ENCODE results near the gene INO80C.
"Not testable (repeated sequence)": the region's sequence is repeated elsewhere in the genome, so short reads cannot be mapped to it uniquely, and the experiment has no call there.

The INO80C gene

GRCh38 chr18:35491700-35492077 is 6.1 kb downstream of the INO80C start:
- H3K36me3 Mint-ChIP-seq (ENCODE audit: insufficient read depth), result peaks cover 4% of the 10 kb centered on the region
- H3K27me3 Mint-ChIP-seq, result no peaks in the 10 kb centered on the region
- peaks cover 11% of the 10 kb centered on the region for H3K4me1 Mint-ChIP-seq
- DNase-seq (ENCODE audit: low spot score in 2 of 2) (no peak), ATAC-seq (replicated peaks; ENCODE audit: extremely low read depth, poor library complexity, severe bottlenecking) (no peak)
- no peaks in the 10 kb centered on the region for H3K9me3 Mint-ChIP-seq
- H3K27ac Mint-ChIP-seq (ENCODE audit: low read depth), result no peak overlapping the region
- H3K4me3 Mint-ChIP-seq, result no peak overlapping the region

- DNase-seq (ENCODE audit: low spot score in 2 of 2), result no peak
- no peak overlapping the region for H3K27ac Mint-ChIP-seq (ENCODE audit: low read depth)
- no peaks in the 10 kb centered on the region for H3K9me3 Mint-ChIP-seq
- H3K36me3 Mint-ChIP-seq (ENCODE audit: insufficient read depth), result peaks cover 4% of the 10 kb centered on the region
- no peak for ATAC-seq (replicated peaks; ENCODE audit: extremely low read depth, poor library complexity, severe bottlenecking)
- H3K27me3 Mint-ChIP-seq, result no peaks in the 10 kb centered on the region
- H3K4me1 Mint-ChIP-seq, result peaks cover 10% of the 10 kb centered on the region
- H3K4me3 Mint-ChIP-seq, result no peak overlapping the region
These were observed 6.7 kb downstream of the INO80C start for GRCh38 chr18:35490894-35491699.

GRCh38 chr18:35489913-35490490 is 7.8 kb downstream of the INO80C start:
- no peak for ATAC-seq (replicated peaks; ENCODE audit: extremely low read depth, poor library complexity, severe bottlenecking)
- H3K9me3 Mint-ChIP-seq, result no peaks in the 10 kb centered on the region
- H3K27me3 Mint-ChIP-seq, result no peaks in the 10 kb centered on the region
- peaks cover 5% of the 10 kb centered on the region for H3K4me1 Mint-ChIP-seq
- no peak for DNase-seq (ENCODE audit: low spot score in 2 of 2)
- no peak overlapping the region for H3K4me3 Mint-ChIP-seq
- peaks cover 4% of the 10 kb centered on the region for H3K36me3 Mint-ChIP-seq (ENCODE audit: insufficient read depth)
- H3K27ac Mint-ChIP-seq (ENCODE audit: low read depth), result no peak overlapping the region

GRCh38 chr18:35489281-35489680 is 8.5 kb downstream of the INO80C start:
- not testable (repeated sequence) for DNase-seq (ENCODE audit: low spot score in 2 of 2); H3K9me3 Mint-ChIP-seq; H3K4me1 Mint-ChIP-seq; H3K27ac Mint-ChIP-seq (ENCODE audit: low read depth); H3K27me3 Mint-ChIP-seq; ATAC-seq (replicated peaks; ENCODE audit: extremely low read depth, poor library complexity, severe bottlenecking); H3K4me3 Mint-ChIP-seq; H3K36me3 Mint-ChIP-seq (ENCODE audit: insufficient read depth)

GRCh38 chr18:35488396-35488795 is 9.4 kb downstream of the INO80C start:
- not testable (repeated sequence) for H3K27me3 Mint-ChIP-seq; H3K4me1 Mint-ChIP-seq; H3K27ac Mint-ChIP-seq (ENCODE audit: low read depth); H3K4me3 Mint-ChIP-seq; ATAC-seq (replicated peaks; ENCODE audit: extremely low read depth, poor library complexity, severe bottlenecking); H3K9me3 Mint-ChIP-seq; H3K36me3 Mint-ChIP-seq (ENCODE audit: insufficient read depth); DNase-seq (ENCODE audit: low spot score in 2 of 2)

- H3K36me3 Mint-ChIP-seq (ENCODE audit: insufficient read depth); H3K9me3 Mint-ChIP-seq; H3K27me3 Mint-ChIP-seq; DNase-seq (ENCODE audit: low spot score in 2 of 2); H3K27ac Mint-ChIP-seq (ENCODE audit: low read depth); H3K4me3 Mint-ChIP-seq; ATAC-seq (replicated peaks; ENCODE audit: extremely low read depth, poor library complexity, severe bottlenecking): not testable (repeated sequence)
- peaks cover 11% of the 10 kb centered on the region for H3K4me1 Mint-ChIP-seq
These were observed 10.2 kb downstream of the INO80C start for GRCh38 chr18:35487525-35487924.

- DNase-seq (ENCODE audit: low spot score in 2 of 2) (no peak), ATAC-seq (replicated peaks; ENCODE audit: extremely low read depth, poor library complexity, severe bottlenecking) (no peak)
- H3K36me3 Mint-ChIP-seq (ENCODE audit: insufficient read depth), result peaks cover 6% of the 10 kb centered on the region
- H3K27ac Mint-ChIP-seq (ENCODE audit: low read depth), result no peak overlapping the region
- no peaks in the 10 kb centered on the region for H3K9me3 Mint-ChIP-seq
- H3K4me1 Mint-ChIP-seq, result peaks cover 15% of the 10 kb centered on the region
- H3K27me3 Mint-ChIP-seq, result no peaks in the 10 kb centered on the region
- H3K4me3 Mint-ChIP-seq, result no peak overlapping the region
These were observed 11.9 kb downstream of the INO80C start for GRCh38 chr18:35485852-35486251.

GRCh38 chr18:35484034-35484433 is 13.7 kb downstream of the INO80C start:
- peaks cover 15% of the 10 kb centered on the region for H3K4me1 Mint-ChIP-seq
- no peaks in the 10 kb centered on the region for H3K9me3 Mint-ChIP-seq
- no peak for ATAC-seq (replicated peaks; ENCODE audit: extremely low read depth, poor library complexity, severe bottlenecking)
- no peak overlapping the region for H3K4me3 Mint-ChIP-seq
- no peak overlapping the region for H3K27ac Mint-ChIP-seq (ENCODE audit: low read depth)
- DNase-seq (ENCODE audit: low spot score in 2 of 2), result no peak
- peaks cover 6% of the 10 kb centered on the region for H3K36me3 Mint-ChIP-seq (ENCODE audit: insufficient read depth)
- H3K27me3 Mint-ChIP-seq, result no peaks in the 10 kb centered on the region

- Mint-ChIP-seq H3K4me1 (peaks cover 20% of the 10 kb centered on the region), H3K27me3 (no peaks in the 10 kb centered on the region), H3K4me3 (no peak overlapping the region), H3K36me3 (ENCODE audit: insufficient read depth) (peaks cover 3% of the 10 kb centered on the region), H3K27ac (ENCODE audit: low read depth) (no peak overlapping the region), H3K9me3 (no peaks in the 10 kb centered on the region)
- ATAC-seq (replicated peaks; ENCODE audit: extremely low read depth, poor library complexity, severe bottlenecking), result no peak
- DNase-seq (ENCODE audit: low spot score in 2 of 2), result no peak
These were observed 15.8 kb downstream of the INO80C start for GRCh38 chr18:35481960-35482366.

- Mint-ChIP-seq H3K9me3 (no peaks in the 10 kb centered on the region), H3K4me1 (peaks cover 20% of the 10 kb centered on the region), H3K36me3 (ENCODE audit: insufficient read depth) (peaks cover 7% of the 10 kb centered on the region), H3K27me3 (no peaks in the 10 kb centered on the region), H3K27ac (ENCODE audit: low read depth) (no peak overlapping the region), H3K4me3 (no peak overlapping the region)
- ATAC-seq (replicated peaks; ENCODE audit: extremely low read depth, poor library complexity, severe bottlenecking), result no peak
- no peak for DNase-seq (ENCODE audit: low spot score in 2 of 2)
These were observed 17.7 kb downstream of the INO80C start for GRCh38 chr18:35479911-35480586.

- no peak for ATAC-seq (replicated peaks; ENCODE audit: extremely low read depth, poor library complexity, severe bottlenecking)
- Mint-ChIP-seq H3K4me1 (peaks cover 20% of the 10 kb centered on the region), H3K27me3 (no peaks in the 10 kb centered on the region), H3K27ac (ENCODE audit: low read depth) (no peak overlapping the region), H3K36me3 (ENCODE audit: insufficient read depth) (peaks cover 7% of the 10 kb centered on the region), H3K9me3 (no peaks in the 10 kb centered on the region), H3K4me3 (no peak overlapping the region)
- DNase-seq (ENCODE audit: low spot score in 2 of 2), result no peak
These were observed 19.0 kb downstream of the INO80C start for GRCh38 chr18:35478520-35479435.

- Mint-ChIP-seq H3K36me3 (ENCODE audit: insufficient read depth) (peaks cover 7% of the 10 kb centered on the region), H3K27me3 (no peaks in the 10 kb centered on the region), H3K9me3 (no peaks in the 10 kb centered on the region), H3K4me3 (no peak overlapping the region), H3K4me1 (peaks cover 13% of the 10 kb centered on the region), H3K27ac (ENCODE audit: low read depth) (no peak overlapping the region)
- DNase-seq (ENCODE audit: low spot score in 2 of 2), result no peak
- ATAC-seq (replicated peaks; ENCODE audit: extremely low read depth, poor library complexity, severe bottlenecking), result no peak
These were observed 19.8 kb downstream of the INO80C start for GRCh38 chr18:35477974-35478373.
